ENCODE results near the gene GDF7.

Gene GDF7

GRCh38 chr2:20663196-20664070 is 3.5 kb upstream of the GDF7 start:
- no peak for DNase-seq

- no peak for DNase-seq
These were observed 2.9 kb upstream of the GDF7 start for GRCh38 chr2:20664071-20664390.

DNA sequence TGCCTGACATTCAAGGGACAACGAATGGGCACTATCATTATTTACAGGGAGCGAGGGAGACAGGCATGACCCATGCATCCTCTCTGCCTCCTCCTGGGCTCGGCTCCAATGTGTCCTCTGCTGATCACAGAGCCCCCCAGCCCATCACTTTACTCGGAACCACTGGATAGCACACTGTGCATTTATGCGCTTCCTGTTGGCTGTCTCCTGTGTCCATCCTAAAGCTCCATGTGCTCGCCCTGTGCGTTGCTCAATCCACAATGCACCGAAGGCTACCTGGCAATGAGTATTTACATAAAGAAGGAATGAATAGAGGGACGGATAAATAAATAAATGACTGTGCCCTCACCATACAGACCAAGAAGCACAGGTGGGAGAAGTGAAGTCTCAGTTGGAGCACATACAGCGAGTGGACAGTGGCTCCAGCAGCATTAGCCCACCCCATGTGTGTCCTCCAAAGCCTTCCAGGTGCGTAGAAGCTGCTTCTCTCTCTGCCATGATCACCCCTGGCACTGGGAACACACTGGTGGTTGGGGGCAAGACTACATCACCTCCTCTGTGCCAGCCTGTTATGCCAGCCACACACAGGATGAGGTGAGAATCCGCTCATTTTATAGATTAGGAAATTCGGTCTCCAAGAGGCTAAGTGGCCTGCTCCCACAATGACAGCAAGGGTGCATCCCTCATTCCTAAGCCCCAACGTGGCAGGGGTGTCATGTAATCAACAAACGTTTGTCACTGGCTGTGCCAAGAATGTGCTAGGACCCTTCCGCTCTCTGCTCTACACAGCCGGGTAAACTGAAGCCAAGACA is 2.3 kb upstream of the GDF7 start:
- DNase-seq = no peak

DNA sequence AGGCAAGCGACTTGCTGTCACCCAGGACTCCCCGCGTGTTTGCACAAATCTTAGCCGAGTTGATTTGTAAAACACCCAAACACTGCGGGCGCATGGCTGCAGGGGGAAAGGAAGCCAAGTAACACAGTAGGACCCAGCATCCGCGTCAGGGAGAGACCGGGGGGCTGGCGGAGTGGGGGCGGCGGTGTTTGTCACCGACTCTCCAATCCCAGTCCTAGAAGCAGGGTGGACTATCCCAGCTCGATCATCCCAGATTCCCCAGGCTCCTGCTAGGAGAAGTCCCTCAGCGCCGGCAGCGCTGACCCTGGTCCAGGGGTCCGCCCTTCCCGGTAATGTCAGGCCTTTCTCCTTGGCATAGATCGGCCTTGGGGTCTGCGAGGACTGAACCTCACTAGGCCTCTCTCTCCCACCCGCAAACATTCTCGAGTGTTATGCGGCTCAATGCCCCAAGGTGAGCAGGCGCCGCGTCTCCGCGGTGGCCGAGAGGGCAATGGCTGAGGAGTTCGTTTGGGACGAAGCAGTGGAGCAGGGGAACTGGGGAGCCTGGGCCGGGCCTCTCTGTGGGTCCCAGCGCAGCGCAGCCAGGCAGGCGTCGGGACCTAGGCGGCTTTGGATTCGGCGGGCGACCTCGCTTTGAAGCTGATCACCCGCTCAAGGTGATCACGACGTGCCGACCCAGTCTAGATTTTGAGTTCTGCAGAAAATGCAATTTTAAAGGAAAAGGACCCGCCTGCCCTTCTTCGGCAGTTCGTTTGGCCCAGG is 1.5 kb upstream of the GDF7 start:
- DNase-seq = no peak

DNA sequence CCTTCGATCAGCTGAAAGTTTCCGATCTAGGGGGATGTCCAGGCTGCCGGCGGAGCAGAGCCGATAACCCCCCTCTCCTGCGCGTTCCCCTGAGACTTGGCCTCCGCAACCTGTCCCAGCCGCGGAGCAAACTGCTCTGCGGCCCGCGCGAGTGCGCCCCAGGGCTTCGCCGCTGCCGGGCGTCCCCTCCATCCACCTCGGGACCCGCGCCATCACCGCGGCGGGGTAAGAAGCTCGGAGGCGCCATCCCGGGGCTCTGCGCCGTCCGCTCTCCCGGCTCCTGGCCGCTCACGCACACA is 990 bp upstream of the GDF7 start:
- no peak for DNase-seq

GRCh38 chr2:20667151-20667530 is 197 bp downstream of the GDF7 start:
- no peak for DNase-seq

DNA sequence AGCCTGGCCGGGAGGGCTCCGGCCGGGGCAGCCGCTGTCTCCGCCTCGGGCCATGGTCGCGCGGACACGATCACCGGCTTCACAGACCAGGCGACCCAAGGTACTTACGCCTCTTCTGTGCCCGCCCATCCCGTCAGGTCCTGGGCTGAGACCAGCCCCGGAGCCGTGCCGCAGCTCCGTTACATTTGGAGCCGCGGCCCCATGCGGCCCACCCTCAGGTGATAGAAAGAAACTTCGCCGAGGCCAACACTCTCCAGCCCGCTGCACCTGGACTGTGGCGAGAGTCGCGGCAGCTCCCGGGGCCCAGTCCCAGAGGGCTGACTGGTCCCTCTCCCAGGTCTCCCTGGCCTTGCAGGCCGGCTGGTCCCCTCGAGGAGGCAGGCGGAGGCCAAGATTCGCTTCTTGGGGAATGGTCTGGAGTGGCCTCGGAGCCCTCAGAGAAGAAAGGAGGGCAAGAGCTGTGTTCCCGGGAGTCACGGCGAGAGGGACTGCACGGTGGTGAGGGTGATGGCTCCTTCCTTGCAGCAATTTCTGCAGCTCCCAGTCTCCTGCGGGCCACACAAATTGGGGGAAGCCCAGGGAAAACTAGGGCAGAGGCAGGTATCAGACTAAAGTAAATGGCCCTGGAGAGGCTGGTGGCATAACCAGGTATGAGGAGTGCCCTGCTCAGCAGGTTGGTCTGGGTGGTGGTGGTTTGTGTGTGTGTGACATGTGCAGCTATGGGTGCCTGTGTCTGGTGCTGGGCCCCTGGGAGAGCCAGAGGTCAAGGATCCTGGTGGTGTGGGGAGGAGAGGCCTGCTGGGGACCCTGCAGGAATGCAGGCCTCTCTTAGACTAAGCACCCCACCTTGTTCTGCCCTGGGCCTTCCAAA is 822 bp downstream of the GDF7 start:
- DNase-seq = no peak

DNA sequence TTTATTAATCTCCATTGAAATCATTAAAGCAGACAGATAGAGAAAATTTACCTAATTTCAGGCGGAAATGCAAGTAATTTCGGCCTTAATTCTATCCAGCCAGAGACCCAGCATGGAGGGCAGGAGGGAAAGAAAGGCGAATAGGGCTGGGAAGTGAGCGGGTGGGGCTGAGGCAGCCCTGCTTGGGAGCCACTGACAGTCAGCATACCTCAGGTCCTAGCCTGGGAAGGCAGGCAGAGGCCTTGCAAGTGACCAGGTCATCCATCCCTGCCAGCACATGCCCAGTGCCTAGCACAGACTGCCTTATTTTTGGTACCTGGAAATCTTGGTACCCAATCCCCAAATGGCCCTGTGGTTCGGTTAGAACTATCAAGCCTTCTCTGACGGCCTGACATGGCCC is 1.5 kb downstream of the GDF7 start:
- DNase-seq = no peak

DNA sequence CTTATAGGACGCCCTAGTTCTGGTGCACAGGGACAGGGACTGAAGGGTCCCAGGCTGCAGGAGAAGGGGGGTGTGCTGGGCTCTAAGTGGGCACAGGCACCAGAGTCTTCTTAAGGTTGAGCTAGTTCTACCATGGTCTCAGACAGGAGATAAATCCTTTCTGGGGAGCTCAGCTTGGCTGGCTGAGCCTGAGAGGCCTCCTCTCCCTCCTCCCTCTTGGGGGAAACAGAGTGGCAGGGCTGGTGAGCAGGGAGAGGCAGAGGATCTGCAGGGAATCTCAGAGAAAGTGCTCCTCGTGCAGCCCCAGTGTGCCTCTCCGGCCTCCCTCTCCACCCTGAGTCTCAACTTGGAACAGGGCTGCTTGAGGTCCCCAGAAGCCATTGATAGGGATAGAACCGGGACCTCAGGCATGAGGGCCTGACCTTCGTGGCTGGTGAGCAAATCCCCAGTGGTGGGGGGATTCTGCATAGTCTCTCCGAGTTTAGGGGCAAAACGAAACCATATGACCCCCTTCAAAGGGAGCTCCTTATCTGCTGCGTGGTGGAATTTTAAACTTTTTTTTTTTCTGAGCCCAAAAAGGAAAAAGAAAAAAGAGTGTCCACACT is 2.0 kb downstream of the GDF7 start:
- DNase-seq = no peak

DNA sequence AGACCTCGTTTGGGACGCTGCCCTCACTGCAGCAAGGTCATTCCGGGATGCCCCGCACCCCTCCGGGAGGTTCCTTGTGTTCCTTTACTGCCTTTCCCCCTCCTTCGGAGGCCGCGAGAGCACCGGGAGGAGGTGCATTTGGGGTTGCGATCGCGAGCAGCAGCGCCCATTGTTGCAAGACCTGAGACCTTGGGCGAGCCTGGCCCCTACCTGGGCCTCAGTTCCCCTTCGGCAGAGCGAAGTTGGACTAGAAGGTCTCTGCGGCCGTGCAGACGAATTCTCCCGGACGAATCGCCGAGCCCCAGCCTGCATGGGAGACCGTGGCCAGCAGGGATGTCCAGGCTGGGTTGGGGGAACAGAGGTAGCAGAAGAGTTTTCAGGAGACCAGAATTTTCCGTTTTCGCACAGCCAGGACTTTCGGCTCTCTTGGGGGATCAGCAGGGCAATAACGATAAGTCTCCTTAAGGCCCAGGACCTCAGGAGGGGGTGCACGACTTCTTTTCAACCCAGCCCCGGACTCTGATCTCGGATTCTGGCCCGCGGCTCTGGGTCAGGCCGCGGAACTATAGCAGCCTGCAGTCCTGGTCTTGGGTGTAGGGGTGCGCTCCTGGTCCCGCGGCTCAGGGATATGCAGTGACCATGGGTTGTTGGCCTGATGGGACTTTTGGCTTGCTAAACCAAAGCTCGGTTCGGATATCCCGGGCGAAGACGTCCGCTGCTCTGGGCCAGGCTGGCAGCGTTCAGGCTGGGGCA is 2.8 kb downstream of the GDF7 start:
- no peak for DNase-seq

DNA sequence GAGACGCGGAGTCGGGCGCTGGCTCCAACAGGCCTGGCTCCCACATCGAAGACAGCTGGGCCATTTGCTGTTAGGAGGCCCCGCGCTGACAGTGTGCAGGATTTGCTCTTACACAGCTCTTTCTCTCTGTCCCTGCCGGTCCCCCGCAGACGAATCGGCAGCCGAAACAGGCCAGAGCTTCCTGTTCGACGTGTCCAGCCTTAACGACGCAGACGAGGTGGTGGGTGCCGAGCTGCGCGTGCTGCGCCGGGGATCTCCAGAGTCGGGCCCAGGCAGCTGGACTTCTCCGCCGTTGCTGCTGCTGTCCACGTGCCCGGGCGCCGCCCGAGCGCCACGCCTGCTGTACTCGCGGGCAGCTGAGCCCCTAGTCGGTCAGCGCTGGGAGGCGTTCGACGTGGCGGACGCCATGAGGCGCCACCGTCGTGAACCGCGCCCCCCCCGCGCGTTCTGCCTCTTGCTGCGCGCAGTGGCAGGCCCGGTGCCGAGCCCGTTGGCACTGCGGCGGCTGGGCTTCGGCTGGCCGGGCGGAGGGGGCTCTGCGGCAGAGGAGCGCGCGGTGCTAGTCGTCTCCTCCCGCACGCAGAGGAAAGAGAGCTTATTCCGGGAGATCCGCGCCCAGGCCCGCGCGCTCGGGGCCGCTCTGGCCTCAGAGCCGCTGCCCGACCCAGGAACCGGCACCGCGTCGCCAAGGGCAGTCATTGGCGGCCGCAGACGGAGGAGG is 3.5 kb downstream of the GDF7 start:
- DNase-seq = no peak

- no peak for DNase-seq
These were observed 4.2 kb downstream of the GDF7 start for GRCh38 chr2:20671036-20671735.

DNA sequence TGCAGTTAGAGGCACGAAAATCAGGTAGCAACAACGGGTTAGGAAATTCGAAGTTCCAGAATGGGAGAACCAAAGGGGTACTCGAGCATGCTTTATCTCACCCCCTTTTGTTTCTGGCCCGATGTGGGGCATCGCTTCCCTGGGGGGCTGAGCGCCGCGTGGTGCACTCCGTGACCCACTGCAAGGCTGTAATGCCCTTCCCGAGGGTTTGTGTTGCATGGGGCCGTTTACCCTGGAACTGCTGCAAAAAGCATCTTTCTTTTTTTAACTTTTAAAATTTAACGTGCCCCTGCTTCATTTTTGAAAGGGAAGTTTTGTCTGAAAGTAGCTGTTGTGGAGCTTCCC is 4.8 kb downstream of the GDF7 start:
- DNase-seq = no peak

GRCh38 chr2:20672201-20672951 is 5.4 kb downstream of the GDF7 start:
- DNase-seq = no peak

DNA sequence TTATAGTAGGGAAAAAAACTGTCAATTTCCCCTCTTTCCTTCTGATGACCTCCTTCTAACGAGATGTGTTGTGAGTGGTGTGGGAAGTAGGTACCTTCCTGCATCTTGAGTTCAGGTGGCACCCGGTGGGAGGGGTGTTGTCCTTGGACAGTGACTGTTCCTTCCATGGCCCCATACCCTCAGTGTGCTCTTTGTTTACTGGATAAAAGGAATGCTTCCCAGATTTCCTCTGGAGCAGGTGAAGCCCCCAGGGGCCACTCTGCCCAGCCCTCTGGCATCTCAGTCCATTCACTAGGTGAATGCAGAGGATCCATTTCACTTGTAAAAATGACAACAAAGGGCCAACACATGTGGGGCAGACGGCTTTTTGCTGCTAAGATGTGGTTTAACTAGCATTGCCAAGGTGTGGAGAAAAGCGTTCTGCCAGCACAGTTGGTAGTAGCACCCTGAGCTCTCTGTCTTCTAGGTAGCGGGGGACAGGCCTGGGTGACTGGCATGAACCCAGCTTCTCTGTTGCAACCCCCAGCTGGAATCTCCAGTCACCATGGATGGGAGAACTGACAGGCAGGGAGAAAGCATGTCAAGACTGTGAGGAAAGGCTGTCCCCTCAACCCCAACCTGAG is 6.9 kb downstream of the GDF7 start:
- DNase-seq = no peak

DNA sequence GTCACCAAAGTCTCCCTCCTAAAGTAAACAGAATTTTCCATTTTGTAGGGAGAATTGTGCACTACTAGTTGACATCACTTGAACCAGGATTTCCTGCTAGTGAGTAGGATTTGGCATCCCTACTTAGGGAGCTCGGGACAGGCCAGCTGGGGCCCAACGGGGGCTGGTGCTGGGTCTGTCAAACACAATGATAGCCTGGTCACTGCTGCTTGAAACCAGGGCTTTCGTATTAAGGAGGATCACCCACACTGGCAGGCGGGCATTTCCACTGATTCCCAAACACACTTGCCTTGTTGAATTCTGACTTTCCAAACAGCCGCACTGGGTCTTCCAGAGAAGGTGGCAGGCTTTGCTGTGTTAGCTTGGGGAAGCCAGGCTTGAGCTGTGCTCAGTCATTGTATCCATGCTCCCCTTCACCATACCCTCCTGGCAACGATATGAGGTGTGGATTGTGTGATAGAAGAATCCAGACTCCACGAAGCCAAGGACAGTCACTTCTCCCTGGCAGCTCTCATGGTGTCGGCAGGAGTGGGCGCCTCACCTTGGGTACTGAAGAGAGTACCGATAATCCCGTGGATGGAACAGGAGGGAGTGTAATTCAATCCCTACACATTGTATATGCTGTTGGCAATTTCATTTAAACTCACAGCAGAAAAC is 7.5 kb downstream of the GDF7 start:
- no peak for DNase-seq

DNA sequence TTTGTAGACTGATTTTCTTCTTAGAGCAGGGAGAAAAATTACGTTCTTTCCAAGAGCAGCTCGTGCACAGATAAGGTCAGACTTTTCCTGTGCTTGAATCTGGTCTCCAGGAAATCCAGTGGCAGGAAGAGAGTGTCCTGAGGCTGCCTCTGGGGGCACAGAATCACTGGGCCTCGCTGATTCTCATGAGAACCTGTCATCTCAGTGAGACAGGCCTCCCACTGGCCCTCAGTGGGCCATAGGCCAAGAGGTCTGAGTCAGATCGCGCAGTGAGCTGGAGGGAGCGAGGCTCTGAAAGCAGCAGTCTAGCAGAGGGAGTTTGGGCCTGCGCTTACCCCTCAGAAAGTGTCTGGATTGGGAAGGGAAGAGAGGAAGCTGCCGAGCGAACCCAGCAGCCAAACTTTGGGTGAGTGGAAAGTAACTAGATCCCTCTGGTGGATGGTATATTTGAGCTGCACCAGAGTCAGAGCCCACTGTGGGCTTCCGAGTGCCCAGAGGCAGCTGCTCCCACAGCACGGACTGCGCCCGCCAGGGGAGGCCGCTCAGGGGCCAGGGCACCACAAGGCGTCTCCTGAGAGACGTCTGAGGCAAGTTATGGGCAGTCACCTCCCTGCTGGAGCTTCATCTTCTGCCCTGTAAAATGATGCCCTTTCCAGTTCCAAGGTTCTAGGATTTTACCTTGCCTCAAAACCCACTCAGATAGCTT is 8.2 kb downstream of the GDF7 start:
- no peak for DNase-seq

All from GF-D8 (cell line).